Heart right ventricle (tissue), 16 donors: ENCODE results near the gene MAP7D3. TPM values are rescaled to one million over a fixed set of nuclear protein-coding genes. Genes with fewer than 3 reads are reported as not detected.
"Not testable (repeated sequence)": the region's sequence is repeated elsewhere in the genome, so short reads cannot be mapped to it uniquely, and the experiment has no call there.

Experiments used
- ATAC-seq, 8 donors: fragments of 200-7000 bp; cut with Tn5 transposase; one replicate each; pipeline ENCODE4 v1.9.1; 2020; ENCODE audit warnings: mild to moderate bottlenecking in 8 of 8, moderate library complexity in 8 of 8, moderate number of reproducible peaks in 1 of 8
- DNase-seq, 2 donors: peaks; one replicate each; pipeline ENCODE4 v3.0.0-alpha.2; 2020
- H3K27ac ChIP-seq, 10 donors: fragments of 200-600 bp; sonication (generic) in 2 of 10; one replicate each; pipeline versions ENCODE4 v1.5.0 to v1.8.0; 2020 to 2022; ENCODE audit warnings: mild to moderate bottlenecking in 3 of 10
- H3K27me3 ChIP-seq, 7 donors: fragments of 200-600 bp; one replicate each; pipeline ENCODE4 v1.8.0; 2021 to 2022; ENCODE audit warnings: mild to moderate bottlenecking in 2 of 7
- H3K36me3 ChIP-seq, 9 donors: fragments of 200-600 bp; sonication (generic) in 1 of 9; one replicate each; pipeline versions ENCODE4 v1.5.0 to v1.8.0; 2020 to 2022; ENCODE audit warnings: mild to moderate bottlenecking in 2 of 9
- H3K4me1 ChIP-seq, 9 donors: fragments of 200-600 bp; sonication (generic) in 1 of 9; one replicate each; pipeline versions ENCODE4 v1.5.0 to v1.8.0; 2020 to 2022; ENCODE audit warnings: mild to moderate bottlenecking in 4 of 9
- H3K4me3 ChIP-seq, 10 donors: fragments of 200-600 bp; sonication (generic) in 2 of 10; one replicate each; pipeline versions ENCODE4 v1.5.0 to v1.8.0; 2020 to 2022; ENCODE audit warnings: mild to moderate bottlenecking in 7 of 10, moderate library complexity in 2 of 10
- H3K9me3 ChIP-seq, 11 donors: fragments of 200-600 bp in 10 of 11; sonication (generic) in 2 of 11; one replicate each; pipeline versions ENCODE4 v1.5.0 to v1.8.0; 2013 to 2022; ENCODE audit warnings: mild to moderate bottlenecking in 2 of 11, control low read depth in 1 of 11, moderate library complexity in 1 of 11
- WGBS, 2 donors: extraction: QIAGEN DNeasy Blood & Tissue Kit; methylation state at CpG; one replicate each; pipeline ENCODE4 v1.1.7; 2013; ENCODE audit warnings: inconsistent platforms in 1 of 2; 5-methylcytosine and 5-hydroxymethylcytosine counted together
- intact Hi-C, 10 donors: fragments of 100-400 bp; cut with DNase I; formaldehyde crosslinking; loops; one replicate each; pipeline versions ENCODE4 v1.11.1 to v1.14.2; 2022
- polyA plus RNA-seq, 2 donors: library from polyadenylated mRNA; stranded (reverse); fragments of 200-250 nt; gene quantifications; one replicate each; pipeline ENCODE4 v1.2.3, GENCODE V29; 2013
- total RNA-seq, 10 donors: library from RNA; stranded (reverse); fragmentation: NEBNext Ultra II Directional in 3 of 10; extraction: Animal tissue kit (Norgen Biotek cat#: 25700) in 3 of 10; gene quantifications; one replicate each; pipeline versions ENCODE4 v1.2.1 to v1.2.4, GENCODE V29; 2021 to 2023
- TF ChIP-seq, protein P1 (sequence below), 9 donors: fragments of 200-600 bp; sonication (generic) in 2 of 9; IDR thresholded peaks; one replicate each; pipeline versions ENCODE4 v1.5.0 to v1.8.0; 2021 to 2022; ENCODE audit warnings: antibody characterized with exemption in 9 of 9, mild to moderate bottlenecking in 5 of 9, moderate library complexity in 1 of 9
- donor health status: Arrhythmogenic right ventricular cardiomyopathy.
- donor health status: ischemic (EF 13 %, LVEDD 7.1; RV severe dilation, severe dysfunction).
- donor health status: healthy with polysubstance abuse.
- donor health status: DM: no; HTN: yes; CAD: no.
- donor health status: DM: no; HTN: no; CAD: no.
- donor health status: ischemic (EF 25% LVEDD 6.9; RV normal size, moderate dysfunction).
- donor health status: ischemic (EF 25% LVEDD 5.7; RV mildly dilated, moderate dysfunction).
- donor health status: healthy.
- donor health status: DM: yes; HTN: yes; CAD: no.
- donor health status: Ischemic cardiomyopathy.
- donor health status: ischemic (EF 35%, LVEDD 5.7; RV mildly dilated, moderate dysfunction).
- donor health status: nonischemic (EF 11% LVEDD 7.7; RV severe dilation, severe dysfunction).
- donor health status: DM: yes; HTN: yes; CAD: no.
- donor health status: PGD.
- donor health status: ischemic (EF 29% LVEDD 5.4; RV normal size, mild dysfunction).
- donor health status: nonischemic (EF 23%, LVEDD 6.1; RV moderate dilation, normal function).

Gene MAP7D3
- total and polyA plus RNA-seq, 12 donors = 8.1 to 16.2 (median 14.0) TPM

- Histone ChIP-seq H3K36me3 (no peaks in the 10 kb centered on the region), H3K9me3 (no peaks in the 10 kb centered on the region), H3K4me3 (peak overlapping the region in 4 of 10 donors; percentile 22 to 26 (median 24)), H3K4me1 (peaks cover 0 to 88% (median 34%) of the 10 kb centered on the region in 9 donors), H3K27ac (peak overlapping the region; percentile 70 to 89 (median 84)), H3K27me3 (peaks cover 0 to 21% (median 0%) of the 10 kb centered on the region in 7 donors)
- TF ChIP-seq, protein P1, sequence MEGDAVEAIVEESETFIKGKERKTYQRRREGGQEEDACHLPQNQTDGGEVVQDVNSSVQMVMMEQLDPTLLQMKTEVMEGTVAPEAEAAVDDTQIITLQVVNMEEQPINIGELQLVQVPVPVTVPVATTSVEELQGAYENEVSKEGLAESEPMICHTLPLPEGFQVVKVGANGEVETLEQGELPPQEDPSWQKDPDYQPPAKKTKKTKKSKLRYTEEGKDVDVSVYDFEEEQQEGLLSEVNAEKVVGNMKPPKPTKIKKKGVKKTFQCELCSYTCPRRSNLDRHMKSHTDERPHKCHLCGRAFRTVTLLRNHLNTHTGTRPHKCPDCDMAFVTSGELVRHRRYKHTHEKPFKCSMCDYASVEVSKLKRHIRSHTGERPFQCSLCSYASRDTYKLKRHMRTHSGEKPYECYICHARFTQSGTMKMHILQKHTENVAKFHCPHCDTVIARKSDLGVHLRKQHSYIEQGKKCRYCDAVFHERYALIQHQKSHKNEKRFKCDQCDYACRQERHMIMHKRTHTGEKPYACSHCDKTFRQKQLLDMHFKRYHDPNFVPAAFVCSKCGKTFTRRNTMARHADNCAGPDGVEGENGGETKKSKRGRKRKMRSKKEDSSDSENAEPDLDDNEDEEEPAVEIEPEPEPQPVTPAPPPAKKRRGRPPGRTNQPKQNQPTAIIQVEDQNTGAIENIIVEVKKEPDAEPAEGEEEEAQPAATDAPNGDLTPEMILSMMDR (IDR thresholded peaks at IDR 0.05) = peak in 8 of 9 donors; percentile 15 to 57 (median 45)
- intact Hi-C loops = loop anchor here in 5 of 10 donors (2.0 to 5.0 kb wide), 3 partner anchors 37 to 99 kb away; no protein-coding TSS in a partner anchor
- DNase-seq (peak in 1 of 2 donors; percentile 37), ATAC-seq (peak; percentile 68 to 84 (median 78))
- WGBS, 2 donors = 29 to 38% methylated on average over 9 of the region's 9 CpGs
Measured at GRCh38 chrX:136170139-136170800, 80.9 kb downstream of the MAP7D3 start.

DNA sequence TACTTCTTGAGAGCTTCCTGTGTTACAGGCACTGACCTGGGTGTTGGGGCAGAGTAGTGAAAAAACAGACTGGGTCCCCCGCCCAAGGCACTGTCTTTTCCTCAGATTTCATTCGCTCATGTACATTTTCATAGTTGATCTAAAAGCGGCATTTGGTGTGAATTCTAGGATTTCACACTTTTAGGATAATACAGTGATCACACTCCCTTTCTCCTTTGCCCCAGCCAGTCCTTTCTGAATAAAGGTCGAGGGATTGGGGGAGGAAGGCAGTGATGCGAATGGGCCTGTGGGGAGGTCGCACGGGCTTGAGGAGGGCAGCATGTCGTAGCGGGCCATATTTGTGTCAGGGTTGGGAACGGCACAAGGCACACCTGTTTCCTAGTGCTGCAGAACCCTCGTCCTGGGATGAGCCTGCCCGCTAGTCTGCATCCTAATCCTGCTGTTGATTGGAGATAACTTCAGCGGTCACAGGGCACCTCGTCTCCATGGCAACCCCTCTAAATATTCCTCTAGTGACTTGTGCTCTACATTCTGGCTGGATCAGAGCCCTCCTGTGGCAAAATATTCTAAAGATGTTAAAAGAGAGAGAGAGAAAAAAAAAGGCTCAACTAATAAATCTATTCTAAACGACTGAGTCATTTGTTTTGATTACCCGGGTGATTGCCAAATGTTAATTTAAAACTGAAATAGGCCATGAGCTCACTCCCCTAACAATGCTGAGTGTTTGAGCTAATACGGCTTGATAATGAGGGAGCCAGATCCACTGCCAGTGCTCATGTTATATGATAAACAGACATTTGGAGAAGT, 82.1 kb downstream of the MAP7D3 start:
- ATAC-seq (peak; percentile 79 to 89 (median 85)), DNase-seq (peak; percentile 28 to 73)
- intact Hi-C loops = loop anchor here in 8 of 10 donors (2.0 to 10.0 kb wide), 5 partner anchors 38 to 137 kb away; no protein-coding TSS in a partner anchor
- 15 to 21% methylated on average over 16 to 17 of the region's 17 CpGs for WGBS, 2 donors
- Histone ChIP-seq H3K36me3 (no peaks in the 10 kb centered on the region), H3K4me1 (peaks cover 0 to 87% (median 28%) of the 10 kb centered on the region in 9 donors), H3K9me3 (no peaks in the 10 kb centered on the region), H3K27ac (peak overlapping the region; percentile 74 to 89 (median 84)), H3K27me3 (peaks cover 0 to 24% (median 0%) of the 10 kb centered on the region in 7 donors), H3K4me3 (peak overlapping the region in 5 of 10 donors; percentile 5 to 26 (median 13))
- TF ChIP-seq, protein P1 (IDR thresholded peaks at IDR 0.05) = no peak

GRCh38 chrX:136167989-136168388, 83.2 kb downstream of the MAP7D3 start:
- DNase-seq, ATAC-seq, H3K4me3 ChIP-seq, H3K9me3 ChIP-seq, H3K36me3 ChIP-seq: not testable (repeated sequence)
- intact Hi-C loops = loop anchor here in 8 of 10 donors (1.0 to 10.0 kb wide), 7 partner anchors 31 to 136 kb away; no protein-coding TSS in a partner anchor
- 48 to 63% methylated on average over 6 of the region's 6 CpGs for WGBS, 2 donors
- Histone ChIP-seq H3K27me3 (peaks cover 0 to 26% (median 0%) of the 10 kb centered on the region in 7 donors), H3K4me1 (peaks cover 0 to 86% (median 28%) of the 10 kb centered on the region in 9 donors), H3K27ac (peak overlapping the region in 9 of 10 donors; percentile 74 to 89 (median 87))

DNA sequence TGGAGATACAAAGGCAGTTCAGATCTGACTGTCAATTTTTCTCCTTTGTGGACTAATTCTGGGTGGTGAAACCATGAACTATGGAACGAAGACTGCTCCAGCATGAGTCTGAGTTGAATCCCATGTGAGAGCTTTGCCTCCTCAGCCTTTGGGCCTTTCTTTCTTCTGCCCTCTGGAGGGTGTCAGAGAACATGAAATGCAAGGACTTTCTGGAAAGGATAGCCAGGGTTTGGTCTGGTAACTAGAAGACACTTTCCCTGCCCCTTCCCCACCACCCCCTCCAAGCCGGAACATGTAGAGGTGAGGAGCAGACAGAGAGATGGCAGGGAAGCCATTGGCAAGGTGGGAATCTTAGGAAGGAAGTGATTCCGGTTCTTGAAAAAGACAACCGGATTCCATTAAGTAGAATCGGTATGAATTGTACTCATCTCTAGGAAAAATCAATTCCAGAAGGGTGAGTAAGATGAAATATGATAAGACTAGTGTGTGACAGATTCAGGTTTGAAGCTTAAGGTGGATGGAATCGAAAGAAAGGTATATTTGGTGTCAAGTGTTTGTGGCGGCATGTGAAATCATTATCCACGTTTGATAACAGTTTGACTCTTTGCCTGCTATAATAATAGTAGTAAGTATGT, 84.9 kb downstream of the MAP7D3 start:
- H3K27ac ChIP-seq = peak overlapping the region in 8 of 10 donors; percentile 6 to 89 (median 84)
- H3K4me1 ChIP-seq = peaks cover 0 to 87% (median 26%) of the 10 kb centered on the region in 9 donors
- H3K36me3 ChIP-seq = no peaks in the 10 kb centered on the region
- TF ChIP-seq, protein P1 (IDR thresholded peaks at IDR 0.05) = peak in 7 of 9 donors; percentile 17 to 52 (median 42)
- WGBS, 2 donors = 37 to 47% methylated on average over 8 of the region's 8 CpGs
- ATAC-seq (peak in 3 of 8 donors; percentile 22 to 32 (median 28)), DNase-seq (peak in 1 of 2 donors; percentile 23)
- no peak overlapping the region for H3K4me3 ChIP-seq
- intact Hi-C loops = loop anchor here in 8 of 10 donors (2.0 to 10.0 kb wide), 5 partner anchors 41 to 134 kb away; no protein-coding TSS in a partner anchor
- H3K9me3 ChIP-seq = no peaks in the 10 kb centered on the region
- peaks cover 0 to 26% (median 0%) of the 10 kb centered on the region in 7 donors for H3K27me3 ChIP-seq
